CD4-positive, CD25-positive, alpha-beta regulatory T cell (primary cell): ENCODE data around the gene RSPH1. TPM values are rescaled to one million over a fixed set of nuclear protein-coding genes. Genes with fewer than 3 reads are reported as not detected.

ENCODE experiments used
- ATAC-seq, 2 donors: fragments of 150-1000 bp; cut with Tn5 transposase; one replicate each; pipeline ENCODE4 v1.10.0; 2021; ENCODE audit warnings: low read depth in 2 of 2, moderate number of reproducible peaks in 2 of 2, moderate library complexity in 1 of 2
- DNase-seq, 3 donors: peaks; one replicate each; pipeline versions ENCODE4 v3.0.0 to v3.0.0-alpha.2; 2012 to 2022; ENCODE audit warnings: mixed read lengths in 1 of 3
- H3K27ac ChIP-seq: one replicate; pipeline ENCODE4 v1.7.0; 2013; ENCODE audit warnings: mild to moderate bottlenecking, low read length; ENCODE audit not compliant: insufficient read depth, poor library complexity, severe bottlenecking
- H3K27me3 ChIP-seq: one replicate; pipeline ENCODE4 v1.7.0; 2013; ENCODE audit warnings: low read length; ENCODE audit not compliant: control insufficient read depth, insufficient read depth
- H3K36me3 ChIP-seq: one replicate; pipeline ENCODE4 v1.7.0; 2013; ENCODE audit warnings: mild to moderate bottlenecking, low read length, moderate library complexity; ENCODE audit not compliant: control insufficient read depth, insufficient read depth
- H3K4me1 ChIP-seq: 2 replicates; pipeline ENCODE4 v1.7.0; 2013; ENCODE audit warnings: mild to moderate bottlenecking, low read length; ENCODE audit not compliant: insufficient read depth, control insufficient read depth, poor library complexity, severe bottlenecking
- H3K4me3 ChIP-seq: one replicate; pipeline ENCODE4 v1.7.0; 2013; ENCODE audit warnings: low read depth, mild to moderate bottlenecking, low read length, moderate library complexity
- H3K9me3 ChIP-seq, 2 experiments: 1 replicate in 1 of 2; 2 replicates in 1 of 2; pipeline ENCODE4 v1.7.0; 2013; ENCODE audit warnings: low read length in 2 of 2, mild to moderate bottlenecking in 1 of 2, moderate library complexity in 1 of 2; ENCODE audit not compliant: control insufficient read depth in 2 of 2
- H3K27ac Mint-ChIP-seq, 3 donors: one replicate each; pipeline ENCODE4 v1.8.0; 2020 to 2022; ENCODE audit warnings: mild to moderate bottlenecking in 3 of 3, mixed read lengths in 3 of 3, moderate library complexity in 2 of 3
- H3K27me3 Mint-ChIP-seq: one replicate; pipeline ENCODE4 v1.8.0; 2022; ENCODE audit warnings: mild to moderate bottlenecking, mixed read lengths
- H3K36me3 Mint-ChIP-seq: one replicate; pipeline ENCODE4 v1.8.0; 2020; ENCODE audit warnings: mixed read lengths
- H3K4me1 Mint-ChIP-seq, 4 donors: one replicate each; pipeline ENCODE4 v1.8.0; 2020 to 2022; ENCODE audit warnings: mixed read lengths in 4 of 4, mild to moderate bottlenecking in 1 of 4
- H3K4me3 Mint-ChIP-seq, 4 donors: one replicate each; pipeline ENCODE4 v1.8.0; 2020 to 2022; ENCODE audit warnings: mild to moderate bottlenecking in 4 of 4, mixed read lengths in 4 of 4, moderate library complexity in 3 of 4
- H3K9me3 Mint-ChIP-seq, 7 donors: one replicate each; pipeline ENCODE4 v1.8.0; 2020 to 2022; ENCODE audit warnings: mixed read lengths in 7 of 7, mild to moderate bottlenecking in 3 of 7, moderate library complexity in 2 of 7
- polyA plus RNA-seq, 4 donors: library from polyadenylated mRNA; unstranded; fragments of 300-500 nt; fragmentation: Illumina TruSeq; gene quantifications; one replicate each; pipeline ENCODE4 v1.2.3, GENCODE V29; 2021
- total RNA-seq: library from RNA; stranded (reverse); gene quantifications from one replicate; pipeline ENCODE4 v1.2.3, GENCODE V29; 2022

RSPH1 gene
- total and polyA plus RNA-seq, 5 donors from 2014 or later, result 0.25 TPM; not detected in 4

GRCh38 chr21:42490720-42491119 is 5.3 kb downstream of the RSPH1 start:
- Mint-ChIP-seq H3K27ac (no peak overlapping the region), H3K9me3 (peaks cover 0 to 2% (median 0%) of the 10 kb centered on the region in 7 donors)
- H3K4me3 ChIP-seq, result no peak overlapping the region

GRCh38 chr21:42489991-42490390 is 6.0 kb downstream of the RSPH1 start:
- Histone ChIP-seq H3K27ac (no peak overlapping the region), H3K9me3 (no peaks in the 10 kb centered on the region), H3K4me1 (no peaks in the 10 kb centered on the region), H3K27me3 (peaks cover 8% of the 10 kb centered on the region), H3K4me3 (no peak overlapping the region), H3K36me3 (no peaks in the 10 kb centered on the region)
- H3K4me3 Mint-ChIP-seq, result no peak overlapping the region
- ATAC-seq, result no peak
- H3K4me1 Mint-ChIP-seq, result peaks cover 0 to 4% (median 0%) of the 10 kb centered on the region in 4 donors
- no peak for DNase-seq
- H3K36me3 Mint-ChIP-seq, result no peaks in the 10 kb centered on the region
- H3K27me3 Mint-ChIP-seq, result peaks cover 37% of the 10 kb centered on the region
- H3K9me3 Mint-ChIP-seq, result peaks cover 0 to 2% (median 0%) of the 10 kb centered on the region in 7 donors
- H3K27ac Mint-ChIP-seq, result no peak overlapping the region

More at GRCh38 chr21:42490720-42491119, 5.3 kb downstream of the RSPH1 start:
- peaks cover 5% of the 10 kb centered on the region for H3K27me3 ChIP-seq
- Mint-ChIP-seq H3K4me3 (no peak overlapping the region), H3K4me1 (peaks cover 0 to 8% (median 1%) of the 10 kb centered on the region in 4 donors), H3K27me3 (peaks cover 37% of the 10 kb centered on the region), H3K36me3 (no peaks in the 10 kb centered on the region)
- H3K4me1 ChIP-seq, result peaks cover 3% of the 10 kb centered on the region
- DNase-seq (no peak), ATAC-seq (no peak)
- no peaks in the 10 kb centered on the region for H3K9me3 ChIP-seq
- no peaks in the 10 kb centered on the region for H3K36me3 ChIP-seq
- no peak overlapping the region for H3K27ac ChIP-seq

- no peaks in the 10 kb centered on the region for H3K4me1 ChIP-seq
- H3K27ac ChIP-seq, result no peak overlapping the region
- peaks cover 10% of the 10 kb centered on the region for H3K27me3 ChIP-seq
- H3K36me3 Mint-ChIP-seq, result no peaks in the 10 kb centered on the region
- H3K4me1 Mint-ChIP-seq, result peaks cover 0 to 4% (median 0%) of the 10 kb centered on the region in 4 donors
- H3K9me3 ChIP-seq, result no peaks in the 10 kb centered on the region
- ATAC-seq (no peak), DNase-seq (no peak)
- H3K27ac Mint-ChIP-seq, result no peak overlapping the region
- H3K27me3 Mint-ChIP-seq, result peaks cover 44% of the 10 kb centered on the region
- H3K4me3 Mint-ChIP-seq, result no peak overlapping the region
- H3K36me3 ChIP-seq, result no peaks in the 10 kb centered on the region
- peaks cover 0 to 2% (median 0%) of the 10 kb centered on the region in 7 donors for H3K9me3 Mint-ChIP-seq
- no peak overlapping the region for H3K4me3 ChIP-seq
Measured at GRCh38 chr21:42489006-42489563, 6.9 kb downstream of the RSPH1 start.

GRCh38 chr21:42486531-42486930 is 9.5 kb downstream of the RSPH1 start:
- Histone ChIP-seq H3K27ac (no peak overlapping the region), H3K27me3 (peaks cover 13% of the 10 kb centered on the region), H3K36me3 (no peaks in the 10 kb centered on the region), H3K4me1 (no peaks in the 10 kb centered on the region), H3K4me3 (no peak overlapping the region), H3K9me3 (no peaks in the 10 kb centered on the region)
- Mint-ChIP-seq H3K4me1 (no peaks in the 10 kb centered on the region), H3K9me3 (peaks cover 0 to 2% (median 0%) of the 10 kb centered on the region in 7 donors), H3K27ac (no peak overlapping the region), H3K27me3 (peaks cover 40% of the 10 kb centered on the region), H3K36me3 (no peaks in the 10 kb centered on the region), H3K4me3 (no peak overlapping the region)
- no peak for DNase-seq
- ATAC-seq, result no peak

DNA sequence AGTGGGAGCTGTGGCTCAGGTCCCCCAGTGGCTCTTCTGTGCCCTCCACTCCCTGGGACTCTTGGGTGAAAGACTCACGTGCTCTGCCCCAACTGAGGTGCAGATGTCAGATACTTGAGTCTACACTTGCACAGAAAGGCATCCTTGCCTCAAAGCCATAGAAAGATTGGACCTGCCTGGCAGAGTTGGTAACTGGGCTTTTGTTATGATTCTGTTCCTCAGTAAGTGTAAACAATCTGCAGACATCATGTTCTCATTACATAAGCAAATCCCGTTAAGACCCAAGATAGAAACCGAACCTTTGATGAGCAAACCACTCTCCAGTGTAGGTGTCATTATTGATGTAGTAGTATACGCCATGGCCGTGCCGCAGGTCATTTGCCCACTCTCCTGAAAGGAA is 10.0 kb downstream of the RSPH1 start:
- Histone ChIP-seq H3K27ac (no peak overlapping the region), H3K9me3 (no peaks in the 10 kb centered on the region), H3K4me1 (no peaks in the 10 kb centered on the region), H3K36me3 (no peaks in the 10 kb centered on the region), H3K27me3 (peaks cover 13% of the 10 kb centered on the region), H3K4me3 (no peak overlapping the region)
- DNase-seq, result no peak
- peaks cover 43% of the 10 kb centered on the region for H3K27me3 Mint-ChIP-seq
- ATAC-seq, result no peak
- no peak overlapping the region for H3K4me3 Mint-ChIP-seq
- no peaks in the 10 kb centered on the region for H3K4me1 Mint-ChIP-seq
- no peaks in the 10 kb centered on the region for H3K36me3 Mint-ChIP-seq
- H3K27ac Mint-ChIP-seq, result no peak overlapping the region
- peaks cover 0 to 2% (median 0%) of the 10 kb centered on the region in 7 donors for H3K9me3 Mint-ChIP-seq

GRCh38 chr21:42484966-42485365 is 11.1 kb downstream of the RSPH1 start:
- Histone ChIP-seq H3K27ac (no peak overlapping the region), H3K27me3 (peaks cover 13% of the 10 kb centered on the region), H3K9me3 (no peaks in the 10 kb centered on the region), H3K36me3 (no peaks in the 10 kb centered on the region), H3K4me1 (no peaks in the 10 kb centered on the region), H3K4me3 (no peak overlapping the region)
- Mint-ChIP-seq H3K27ac (no peak overlapping the region), H3K4me1 (no peaks in the 10 kb centered on the region), H3K4me3 (no peak overlapping the region), H3K9me3 (peaks cover 0 to 2% (median 0%) of the 10 kb centered on the region in 7 donors), H3K36me3 (no peaks in the 10 kb centered on the region), H3K27me3 (peaks cover 40% of the 10 kb centered on the region)
- DNase-seq, result no peak
- ATAC-seq, result no peak

DNA sequence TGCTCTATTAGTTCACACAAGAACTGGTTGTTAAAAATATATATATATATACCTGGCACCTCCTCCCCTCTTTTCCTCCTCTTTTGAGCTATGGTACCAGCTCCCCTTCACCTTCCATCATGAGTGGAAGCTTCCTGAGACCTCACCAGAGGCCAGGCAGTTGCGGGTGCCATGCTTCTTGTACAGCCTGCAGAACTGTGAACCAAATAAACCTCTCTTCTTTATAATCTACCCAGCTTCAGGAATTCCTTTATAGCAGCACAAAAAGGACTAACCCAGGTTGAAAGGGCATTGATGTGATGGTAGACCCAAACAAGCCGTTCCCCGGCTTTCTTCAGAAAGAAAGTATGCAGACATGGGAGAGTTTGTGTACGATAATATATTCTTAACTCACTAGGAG is 14.9 kb downstream of the RSPH1 start:
- Histone ChIP-seq H3K27me3 (peaks cover 8% of the 10 kb centered on the region), H3K27ac (no peak overlapping the region), H3K9me3 (no peaks in the 10 kb centered on the region), H3K4me1 (no peaks in the 10 kb centered on the region), H3K36me3 (no peaks in the 10 kb centered on the region), H3K4me3 (no peak overlapping the region)
- ATAC-seq (no peak), DNase-seq (no peak)
- Mint-ChIP-seq H3K9me3 (no peaks in the 10 kb centered on the region), H3K36me3 (no peaks in the 10 kb centered on the region), H3K4me3 (no peak overlapping the region), H3K27me3 (peaks cover 24% of the 10 kb centered on the region), H3K4me1 (no peaks in the 10 kb centered on the region), H3K27ac (no peak overlapping the region)

DNA sequence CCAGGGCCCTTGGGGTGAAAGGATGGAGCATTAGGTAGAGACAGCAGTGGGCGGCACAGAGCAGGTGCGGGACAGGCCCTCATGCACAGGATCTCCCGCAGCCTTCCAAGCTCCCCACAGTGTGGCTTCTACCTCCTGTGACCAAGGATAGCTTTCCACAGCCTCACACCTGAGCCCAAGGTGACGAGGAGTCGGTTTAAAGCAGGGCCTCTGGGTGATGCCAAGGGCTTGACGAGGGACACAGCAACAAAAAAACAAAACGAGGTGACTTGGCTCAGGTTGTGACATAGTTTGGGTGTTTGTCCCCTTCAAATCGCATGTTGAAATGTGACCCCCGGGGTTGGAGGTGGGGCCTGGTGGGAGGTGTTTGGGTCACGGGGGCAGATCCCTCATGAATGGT is 15.3 kb downstream of the RSPH1 start:
- H3K27me3 ChIP-seq, result peaks cover 8% of the 10 kb centered on the region
- DNase-seq (no peak), ATAC-seq (no peak)
- Mint-ChIP-seq H3K4me1 (no peaks in the 10 kb centered on the region), H3K4me3 (no peak overlapping the region), H3K9me3 (no peaks in the 10 kb centered on the region), H3K27ac (no peak overlapping the region), H3K36me3 (no peaks in the 10 kb centered on the region), H3K27me3 (peaks cover 24% of the 10 kb centered on the region)
- no peaks in the 10 kb centered on the region for H3K4me1 ChIP-seq
- no peaks in the 10 kb centered on the region for H3K9me3 ChIP-seq
- H3K27ac ChIP-seq, result no peak overlapping the region
- no peak overlapping the region for H3K4me3 ChIP-seq
- H3K36me3 ChIP-seq, result no peaks in the 10 kb centered on the region
